ENCODE results near the gene RAD51B. TPM values are rescaled to one million over a fixed set of nuclear protein-coding genes. Genes with fewer than 3 reads are reported as not detected.

Gene RAD51B
- total RNA-seq, 1 experiment from 2014 or later, result 16.7 TPM

- Histone ChIP-seq H3K4me1 (ENCODE audit: insufficient read depth, low read length) (peaks cover 19% of the 10 kb centered on the region), H2AFZ (ENCODE audit: low read length) (no peak overlapping the region), H3K27ac (ENCODE audit: insufficient read length, low read depth, low read length) (no peak overlapping the region), H3K23me2 (ENCODE audit: insufficient read length, low read depth, low read length, poor library complexity, severe bottlenecking) (no peaks in the 10 kb centered on the region), H4K91ac (ENCODE audit: insufficient read length, low read depth, low read length) (no peak overlapping the region), H3K4me2 (ENCODE audit: insufficient read depth, insufficient read length, low read length) (no peak overlapping the region), H3K56ac (ENCODE audit: insufficient read length, low read depth, low read length) (no peak overlapping the region), H2BK15ac (ENCODE audit: low read depth, low read length) (no peak overlapping the region), H3K23ac (ENCODE audit: insufficient read length, low read depth, low read length) (no peak overlapping the region), H2BK5ac (ENCODE audit: insufficient read length, low read length) (no peak overlapping the region), H3T11ph (ENCODE audit: low read length) (no peak overlapping the region), H3K27me3 (ENCODE audit: insufficient read depth, low read length) (no peaks in the 10 kb centered on the region), H3K18ac (ENCODE audit: insufficient read length, low read depth, low read length) (no peak overlapping the region), H2BK20ac (ENCODE audit: low read depth, low read length, poor library complexity, severe bottlenecking) (no peak overlapping the region), H4K8ac (replicated peaks; ENCODE audit: insufficient read length, low read depth, low read length) (no peak overlapping the region), H2BK120ac (ENCODE audit: low read depth, low read length, poor library complexity, severe bottlenecking) (no peak overlapping the region), H3K79me1 (ENCODE audit: insufficient read depth, low read depth, low read length, poor library complexity, severe bottlenecking) (no peaks in the 10 kb centered on the region), H3K14ac (ENCODE audit: insufficient read depth, low read length) (no peak overlapping the region), H3K9me3 (ENCODE audit: control insufficient read depth, low read depth, low read length) (no peaks in the 10 kb centered on the region), H2BK12ac (ENCODE audit: insufficient read length, low read depth, low read length) (no peak overlapping the region), H4K5ac (ENCODE audit: insufficient read length, low read depth, low read length) (no peak overlapping the region), H3K9ac (ENCODE audit: extremely low read depth, insufficient read length, low read length) (no peak overlapping the region), H3K4ac (ENCODE audit: low read depth, low read length) (no peak overlapping the region), H2AK5ac (ENCODE audit: insufficient read length, low read length) (no peak overlapping the region), H3K79me2 (ENCODE audit: insufficient read depth, low read length) (no peaks in the 10 kb centered on the region), H4K20me1 (ENCODE audit: control insufficient read depth, insufficient read depth, insufficient read length) (no peaks in the 10 kb centered on the region)
- Mint-ChIP-seq H3K4me3 (no peak overlapping the region), H3K9me3 (no peaks in the 10 kb centered on the region), H3K36me3 (ENCODE audit: insufficient read depth in 1 of 3, low read depth in 3 of 3) (no peaks in the 10 kb centered on the region; a peak in 1 of 7 replicates), H3K4me1 (peaks cover 40 to 41% of the 10 kb centered on the region in 2 experiments), H3K27ac (no peak overlapping the region), H3K27me3 (ENCODE audit: low read depth) (no peaks in the 10 kb centered on the region)
- no CpG with 5 or more reads among the region's 4 CpGs for WGBS (ENCODE audit: extremely low coverage, insufficient read length, low lambda C conversion rate)
- no peak for DNase-seq
- TF ChIP-seq, protein P1, sequence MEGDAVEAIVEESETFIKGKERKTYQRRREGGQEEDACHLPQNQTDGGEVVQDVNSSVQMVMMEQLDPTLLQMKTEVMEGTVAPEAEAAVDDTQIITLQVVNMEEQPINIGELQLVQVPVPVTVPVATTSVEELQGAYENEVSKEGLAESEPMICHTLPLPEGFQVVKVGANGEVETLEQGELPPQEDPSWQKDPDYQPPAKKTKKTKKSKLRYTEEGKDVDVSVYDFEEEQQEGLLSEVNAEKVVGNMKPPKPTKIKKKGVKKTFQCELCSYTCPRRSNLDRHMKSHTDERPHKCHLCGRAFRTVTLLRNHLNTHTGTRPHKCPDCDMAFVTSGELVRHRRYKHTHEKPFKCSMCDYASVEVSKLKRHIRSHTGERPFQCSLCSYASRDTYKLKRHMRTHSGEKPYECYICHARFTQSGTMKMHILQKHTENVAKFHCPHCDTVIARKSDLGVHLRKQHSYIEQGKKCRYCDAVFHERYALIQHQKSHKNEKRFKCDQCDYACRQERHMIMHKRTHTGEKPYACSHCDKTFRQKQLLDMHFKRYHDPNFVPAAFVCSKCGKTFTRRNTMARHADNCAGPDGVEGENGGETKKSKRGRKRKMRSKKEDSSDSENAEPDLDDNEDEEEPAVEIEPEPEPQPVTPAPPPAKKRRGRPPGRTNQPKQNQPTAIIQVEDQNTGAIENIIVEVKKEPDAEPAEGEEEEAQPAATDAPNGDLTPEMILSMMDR (conservative IDR thresholded peaks at IDR 0.05), result no peak
Measured at GRCh38 chr14:68467425-68467824, 647.8 kb downstream of the RAD51B start.
